ENCODE results near the gene PPP1R10.

GRCh38 chr6:30618270-30618797, 1.3 kb upstream of the PPP1R10 start:
- TF ChIP-seq POLR2A (IDR thresholded peaks at IDR 0.05) (no peak), CTCF (IDR thresholded peaks at IDR 0.05) (no peak)

All from body of pancreas (tissue), 4 donors.